CD4-positive, alpha-beta T cell treated with Interleukin-12 subunit alpha and Interleukin-12 subunit beta, for 1 hour (primary cell): Measurements from ENCODE around the gene CCDC33.

Source experiments
- DNase-seq: peaks from one replicate; pipeline ENCODE4 v3.0.0-alpha.2; 2020

CCDC33 gene

DNA sequence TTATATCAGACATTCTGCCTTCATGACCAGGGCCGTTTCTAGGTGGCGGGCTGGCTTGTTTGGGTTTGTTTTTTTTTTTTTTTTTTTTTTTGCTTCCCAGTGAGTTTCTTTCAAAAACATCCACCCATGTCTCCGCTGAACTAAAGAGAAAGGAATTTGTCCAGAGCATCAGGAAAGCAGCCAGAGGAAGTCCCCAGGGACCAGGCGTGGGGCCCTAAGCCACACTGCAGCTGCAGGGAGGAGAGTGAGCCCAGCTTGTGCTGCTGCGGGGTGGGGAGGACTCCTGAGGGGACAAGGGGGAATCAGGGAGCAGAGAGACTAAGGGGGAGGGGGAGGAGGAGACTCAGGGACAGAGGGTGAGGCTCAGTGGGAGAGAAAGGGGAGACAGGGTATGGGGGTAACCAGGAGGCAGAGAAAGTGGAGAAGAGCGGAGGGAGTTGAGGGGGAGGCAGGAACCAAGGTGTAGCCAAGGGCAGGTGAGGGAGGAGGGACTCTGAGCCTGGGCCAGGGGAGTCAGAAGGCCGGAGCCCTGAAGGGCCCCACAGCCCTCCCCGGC is 81.8 kb downstream of the CCDC33 start:
- DNase-seq, result no peak

DNA sequence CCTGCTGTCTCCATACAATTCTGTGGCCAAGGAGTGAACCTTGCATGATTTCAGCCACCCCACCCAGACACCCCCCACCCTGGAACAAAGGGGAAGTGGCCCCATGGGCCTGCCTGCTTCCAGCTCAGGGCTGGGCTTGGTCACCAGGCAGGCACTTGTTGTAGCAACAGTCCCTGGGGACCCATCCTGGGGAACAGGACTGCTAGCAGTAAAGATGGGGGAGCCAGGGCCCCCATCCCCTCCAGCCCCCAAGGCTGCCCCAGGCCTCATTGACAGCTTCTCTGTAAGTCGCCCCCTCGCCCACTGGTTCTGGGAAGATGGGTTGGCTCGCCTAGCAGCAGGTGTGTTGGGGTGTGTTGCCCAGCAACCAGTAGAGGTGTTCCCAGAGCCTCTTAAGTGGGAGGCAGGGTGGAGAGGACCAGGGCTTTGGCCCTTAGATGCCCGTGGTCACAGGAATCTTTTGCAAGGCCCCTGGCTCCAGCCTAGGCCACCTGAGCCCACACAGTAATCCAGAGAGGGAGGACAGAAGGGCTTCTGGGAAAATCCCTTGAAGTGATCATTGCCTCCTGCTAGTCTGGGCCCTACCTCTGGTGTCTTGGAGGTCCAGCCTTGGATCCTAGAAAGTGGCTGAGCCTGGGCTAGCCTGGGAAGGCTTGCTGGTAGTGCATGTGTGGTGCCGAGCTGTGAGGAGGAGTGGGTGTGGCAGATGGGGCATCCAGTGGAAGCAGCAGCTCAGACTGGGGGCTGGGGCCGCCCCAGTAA is 82.4 kb downstream of the CCDC33 start:
- DNase-seq, result no peak

DNA sequence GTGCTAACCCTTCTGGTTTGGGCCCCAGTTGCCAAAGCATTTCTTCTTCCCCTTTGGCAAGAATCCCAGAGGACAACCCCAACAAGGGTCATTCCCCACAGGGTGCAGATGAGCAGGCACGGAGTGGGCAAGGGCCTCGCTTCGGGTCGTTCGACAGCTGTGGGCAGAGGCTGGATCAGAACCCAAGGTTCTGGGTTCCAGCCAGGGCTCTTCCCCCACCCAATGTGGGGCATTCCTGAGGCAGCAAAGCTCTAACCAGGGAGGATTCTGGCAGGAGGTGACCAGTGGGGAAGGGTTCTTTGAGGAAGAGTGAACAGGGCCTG is 83.0 kb downstream of the CCDC33 start:
- no peak for DNase-seq

DNA sequence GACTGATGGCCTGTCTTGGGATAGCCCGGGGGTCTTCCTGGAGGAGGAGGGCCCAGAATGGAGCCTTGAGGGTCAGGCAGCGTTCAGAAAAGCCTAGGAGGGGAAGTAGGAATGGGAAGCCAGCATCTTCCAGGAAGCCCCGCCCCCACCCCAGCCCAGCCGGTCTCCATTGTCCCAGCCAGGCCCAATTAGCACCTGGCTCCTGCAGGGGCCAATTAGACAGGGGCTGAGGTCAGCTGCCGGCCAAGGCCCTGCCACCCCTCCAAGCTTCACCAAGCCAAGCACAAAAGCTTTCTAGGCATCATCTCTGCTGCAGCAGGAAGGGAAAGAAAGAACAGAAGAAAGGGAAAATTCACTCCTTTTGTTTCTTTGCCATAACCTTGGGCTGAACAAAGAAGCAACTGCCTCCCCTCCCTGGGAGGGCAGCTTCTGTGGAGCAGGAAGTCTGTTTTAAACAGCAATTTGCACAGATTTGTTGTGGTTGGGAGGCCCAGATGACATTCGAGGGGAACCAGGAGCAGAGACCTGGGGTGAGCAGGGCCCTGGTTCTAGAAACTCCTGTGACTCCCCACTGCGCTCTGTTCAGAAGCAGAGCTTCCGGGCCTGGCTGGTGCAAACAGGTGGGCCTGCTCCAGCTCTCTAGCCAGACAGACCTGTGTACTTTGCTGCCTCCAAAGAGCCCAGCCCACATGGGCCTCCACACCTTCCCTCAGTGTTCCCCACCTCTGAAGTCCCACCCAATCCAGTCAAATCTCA is 83.6 kb downstream of the CCDC33 start:
- DNase-seq, result no peak

DNA sequence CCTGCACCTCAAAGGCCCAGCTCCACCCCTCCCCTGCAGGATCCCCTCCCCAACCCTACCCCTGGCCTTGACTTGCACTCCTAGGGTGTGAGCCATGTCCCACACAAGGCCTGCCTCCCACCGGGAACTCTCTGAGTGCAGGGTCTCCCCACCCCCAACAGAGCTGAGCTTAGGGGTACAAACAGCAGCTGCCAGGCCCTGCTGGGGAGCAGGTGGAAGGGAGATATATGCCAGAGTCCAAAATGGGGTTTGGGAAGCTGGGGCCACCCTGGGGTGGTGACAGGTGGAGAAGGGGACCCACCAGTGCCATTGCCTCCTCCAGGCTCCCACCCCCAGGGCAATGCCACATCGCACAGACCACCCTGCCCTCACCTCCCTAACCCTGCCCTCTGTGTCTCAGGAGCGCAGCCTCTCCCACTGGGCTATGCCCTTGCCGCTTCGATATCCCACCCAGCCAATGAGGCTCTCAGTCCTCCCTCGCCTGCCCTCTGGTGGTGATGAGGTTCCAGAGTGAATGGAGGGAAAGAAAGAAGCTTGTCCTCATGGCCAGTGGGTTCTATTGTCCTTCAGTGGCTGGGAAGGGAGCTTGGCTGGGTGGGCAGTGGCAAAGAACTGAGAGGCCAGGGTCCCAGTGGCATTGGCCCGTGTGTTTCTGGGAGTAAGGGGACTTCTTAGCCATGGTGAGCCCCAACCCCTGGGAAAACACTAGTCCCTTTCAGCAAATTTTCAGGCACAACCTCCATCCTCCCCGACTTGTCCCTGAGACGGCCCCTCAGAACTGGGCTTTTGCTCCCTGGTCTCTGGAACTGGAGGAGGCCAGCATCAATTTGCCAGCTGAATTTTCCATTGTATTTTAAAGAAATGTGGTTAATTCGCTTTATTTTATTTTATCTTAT is 84.5 kb downstream of the CCDC33 start:
- DNase-seq, result no peak

DNA sequence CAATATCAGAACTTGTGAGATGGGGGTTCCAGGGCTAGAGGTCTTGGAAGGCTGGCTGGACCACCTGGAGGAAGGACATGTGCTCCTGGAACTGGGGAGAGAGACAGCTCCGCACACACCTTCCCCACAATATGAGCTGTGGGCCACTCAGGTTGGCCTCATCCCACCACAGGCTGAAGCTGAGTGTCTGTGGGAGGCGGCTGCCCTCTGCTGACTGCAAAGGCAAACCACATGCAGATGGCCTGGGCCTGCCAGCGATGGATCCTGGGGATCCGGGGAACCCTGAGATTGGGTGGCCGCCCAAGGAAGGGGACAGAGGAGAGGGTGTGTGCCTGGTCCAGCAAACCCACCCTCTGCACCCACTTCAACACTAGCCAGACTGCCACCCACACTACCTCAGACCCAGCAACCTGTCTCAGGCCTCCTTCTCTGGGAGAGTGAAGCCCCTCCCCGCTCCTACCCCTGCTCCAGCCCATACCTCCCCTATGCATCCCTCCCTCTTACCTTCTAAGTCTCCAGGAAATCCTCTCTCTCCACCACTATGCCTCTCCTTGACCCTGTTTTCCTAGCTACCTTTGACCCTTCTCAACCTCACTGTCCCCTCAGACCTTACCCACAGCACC is 86.5 kb downstream of the CCDC33 start:
- DNase-seq, result peak; percentile 59

DNA sequence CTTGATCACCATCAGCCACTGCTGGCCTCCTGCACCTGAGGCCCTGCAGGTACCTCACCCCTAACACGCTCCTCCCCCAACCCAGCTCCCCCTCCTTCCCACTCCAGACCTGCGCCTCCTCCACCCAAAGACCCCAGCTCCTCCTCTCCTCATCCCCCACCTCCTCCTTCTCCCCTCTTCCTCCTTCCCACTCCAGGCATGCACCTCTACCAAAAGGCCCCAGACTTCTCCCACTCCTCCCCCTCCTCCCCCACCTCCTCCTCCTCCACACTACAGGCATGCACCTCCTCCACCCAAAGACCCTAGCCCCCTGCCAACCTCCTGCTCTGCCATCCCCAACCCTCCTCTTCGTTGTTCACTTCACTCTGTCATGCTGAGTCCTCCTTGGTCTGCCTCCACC is 88.6 kb downstream of the CCDC33 start:
- no peak for DNase-seq

DNA sequence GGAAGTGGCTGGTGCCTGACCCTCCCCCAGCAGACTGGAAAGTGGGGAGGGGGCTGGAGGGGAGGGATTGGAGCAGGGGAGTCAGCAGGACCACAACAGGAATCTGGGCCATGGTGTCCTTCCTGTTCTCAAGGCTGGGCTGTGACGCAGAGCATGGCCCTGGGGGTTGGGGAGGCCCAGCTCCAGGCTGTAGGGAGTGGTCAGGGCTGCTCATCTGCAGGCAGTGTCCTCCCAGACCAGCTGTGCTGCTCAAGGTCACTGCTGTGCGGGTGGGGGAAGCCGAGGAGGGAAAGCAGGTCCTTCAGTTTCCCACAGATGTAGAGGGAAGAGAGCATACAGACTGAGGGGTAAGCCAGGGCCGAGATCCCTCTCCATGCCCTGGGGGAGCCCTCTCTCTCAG is 90.6 kb downstream of the CCDC33 start:
- DNase-seq, result no peak

DNA sequence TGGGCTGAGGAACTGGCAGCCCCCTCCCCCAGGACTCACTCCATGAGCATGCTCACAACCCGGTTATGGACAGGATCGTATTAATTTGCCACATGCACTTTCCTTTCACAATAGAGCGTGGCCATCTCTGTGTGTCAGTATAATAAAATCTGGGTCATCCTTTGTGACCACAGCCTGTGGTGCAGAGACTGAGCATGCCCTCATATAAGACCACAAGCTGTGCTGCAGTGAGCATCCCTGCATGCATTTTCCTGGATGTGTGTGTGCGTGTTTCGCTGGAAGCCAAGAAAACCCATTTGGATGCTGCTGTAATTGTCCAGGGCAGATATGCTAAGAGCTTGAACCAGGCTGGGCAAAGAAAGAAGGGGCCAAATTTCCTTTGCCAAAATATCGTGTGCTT is 91.6 kb downstream of the CCDC33 start:
- DNase-seq, result no peak

DNA sequence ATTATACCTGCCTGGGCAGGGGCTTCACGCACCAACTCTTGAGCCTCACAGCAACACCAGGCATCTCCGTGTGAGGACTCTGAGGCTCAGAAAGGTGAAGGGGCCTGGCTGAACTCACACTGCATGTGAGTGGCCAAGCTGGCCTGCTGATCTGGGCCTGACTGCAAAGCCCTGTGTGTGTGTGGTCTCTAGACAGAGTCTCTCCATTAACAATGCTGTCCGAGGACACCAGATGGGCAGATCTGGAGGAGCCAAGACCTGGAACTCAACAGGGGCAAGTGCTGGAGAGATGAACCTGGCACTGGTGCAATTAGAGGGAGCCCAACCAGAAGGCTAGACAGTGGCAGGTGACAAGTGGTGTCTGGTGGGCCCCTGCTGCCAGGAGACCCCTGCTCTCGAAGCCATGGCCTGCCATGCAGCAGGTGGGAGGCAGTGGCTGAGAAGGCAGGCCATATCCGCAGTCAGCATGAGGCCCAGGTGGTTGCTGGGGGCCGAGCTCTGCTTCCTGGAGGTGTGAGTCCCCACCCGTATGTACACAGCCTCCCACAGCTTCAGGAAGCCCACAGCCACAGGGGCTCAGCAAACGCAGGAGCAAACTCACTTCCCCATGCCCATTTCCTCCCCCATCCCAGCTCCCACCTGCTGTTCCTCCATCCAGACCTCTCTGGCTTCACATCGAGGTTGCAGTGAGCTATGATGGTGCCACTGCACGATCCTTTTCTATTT is 92.4 kb downstream of the CCDC33 start:
- no peak for DNase-seq

DNA sequence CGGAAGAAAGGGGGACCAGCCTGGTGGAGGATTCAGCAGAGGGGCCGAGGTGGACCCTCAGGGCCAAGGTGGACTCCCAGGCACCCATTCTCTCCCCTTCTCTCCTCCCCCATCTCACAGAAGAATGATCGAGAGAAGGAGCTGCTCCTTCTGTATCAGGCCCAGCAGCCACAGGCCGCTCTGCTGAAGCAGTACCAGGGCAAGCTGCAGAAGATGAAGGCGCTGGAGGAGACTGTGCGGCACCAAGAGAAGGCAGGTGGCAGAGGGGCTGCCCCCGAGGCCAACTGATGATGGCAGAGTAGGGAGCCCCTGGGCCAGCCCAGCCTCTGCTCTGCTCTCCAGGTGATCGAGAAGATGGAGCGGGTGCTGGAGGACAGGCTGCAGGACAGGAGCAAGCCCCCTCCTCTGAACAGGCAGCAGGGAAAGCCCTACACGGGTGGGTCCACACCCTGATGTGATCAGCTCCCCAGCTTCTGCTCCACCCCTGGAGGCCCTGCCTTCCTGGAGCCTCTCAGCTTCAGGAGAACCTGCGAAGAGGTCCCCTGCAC is 94.8 kb downstream of the CCDC33 start:
- no peak for DNase-seq

DNA sequence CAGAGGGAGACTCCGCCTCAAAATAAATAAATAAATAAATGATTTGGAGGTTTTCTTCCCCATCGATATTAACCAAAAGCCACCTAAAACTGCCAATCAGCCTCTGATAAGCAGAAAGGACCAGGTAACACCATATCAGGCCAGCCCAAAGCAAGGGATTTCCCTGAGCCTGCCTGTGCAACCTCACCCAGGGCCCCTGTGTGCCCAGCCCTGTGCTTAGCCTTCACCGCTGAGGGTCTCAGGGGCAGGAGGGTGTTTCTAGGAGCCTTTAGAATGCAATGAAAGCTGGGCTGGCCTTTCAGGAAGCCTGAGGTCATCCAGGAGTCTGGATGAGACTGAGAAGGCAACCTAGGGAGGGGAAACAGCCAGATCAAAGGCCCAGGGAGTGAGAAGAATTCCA is 95.9 kb downstream of the CCDC33 start:
- DNase-seq, result no peak

DNA sequence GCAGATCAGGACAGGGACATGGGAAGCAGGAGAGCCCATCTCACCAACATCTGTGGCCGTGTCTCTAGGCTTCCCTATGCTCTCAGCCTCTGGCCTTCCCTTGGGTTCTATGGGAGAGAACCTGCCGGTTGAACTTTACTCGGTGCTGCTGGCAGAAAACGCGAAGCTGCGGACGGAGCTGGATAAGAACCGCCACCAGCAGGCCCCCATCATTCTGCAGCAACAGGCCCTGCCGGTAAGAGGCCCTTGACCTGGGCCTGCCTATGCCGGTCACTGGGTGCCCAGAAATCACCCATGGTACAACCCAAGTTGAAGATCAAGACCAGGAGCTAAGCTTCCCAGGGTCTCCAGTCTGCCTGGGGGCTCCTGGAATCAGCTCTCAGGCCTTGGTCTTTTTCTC is 96.5 kb downstream of the CCDC33 start:
- DNase-seq, result no peak

DNA sequence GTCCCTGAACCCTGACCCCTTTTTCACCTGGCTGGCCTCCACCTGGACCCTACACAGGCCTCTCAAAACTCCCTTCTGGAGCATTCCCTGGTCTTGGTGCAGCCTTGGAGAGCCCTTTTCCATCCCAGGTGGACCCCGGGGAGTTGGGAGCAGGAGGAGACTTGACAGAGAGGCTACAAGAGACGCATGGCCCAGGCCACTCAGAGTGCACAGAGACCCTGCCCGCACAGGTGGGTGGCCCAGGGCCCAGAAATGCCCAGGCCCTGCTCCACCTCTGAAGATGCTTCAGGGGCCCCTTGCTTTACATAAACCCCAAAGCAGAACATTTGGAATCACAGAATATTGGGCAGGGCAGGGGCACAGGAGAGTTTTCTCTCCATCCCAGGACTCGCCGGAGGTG is 97.0 kb downstream of the CCDC33 start:
- DNase-seq, result no peak

DNA sequence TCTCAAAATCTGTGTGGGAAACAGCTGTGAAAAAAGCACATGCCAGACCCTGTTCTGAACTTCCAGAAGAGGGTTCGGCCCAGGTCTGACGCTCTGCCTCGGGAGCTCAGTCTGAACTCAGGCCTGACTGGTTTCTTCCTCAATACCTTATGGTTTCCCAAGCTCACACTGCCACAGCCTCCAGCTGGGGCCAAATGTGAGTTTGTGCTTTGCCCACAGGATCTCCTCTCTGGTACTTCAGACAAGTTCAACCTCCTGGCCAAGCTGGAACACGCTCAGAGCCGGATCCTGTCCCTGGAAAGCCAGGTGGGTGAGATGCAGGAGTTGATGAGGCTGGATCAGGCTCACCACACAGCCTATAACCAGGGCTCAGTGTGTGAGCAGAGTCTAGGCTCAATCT is 97.5 kb downstream of the CCDC33 start:
- no peak for DNase-seq

DNA sequence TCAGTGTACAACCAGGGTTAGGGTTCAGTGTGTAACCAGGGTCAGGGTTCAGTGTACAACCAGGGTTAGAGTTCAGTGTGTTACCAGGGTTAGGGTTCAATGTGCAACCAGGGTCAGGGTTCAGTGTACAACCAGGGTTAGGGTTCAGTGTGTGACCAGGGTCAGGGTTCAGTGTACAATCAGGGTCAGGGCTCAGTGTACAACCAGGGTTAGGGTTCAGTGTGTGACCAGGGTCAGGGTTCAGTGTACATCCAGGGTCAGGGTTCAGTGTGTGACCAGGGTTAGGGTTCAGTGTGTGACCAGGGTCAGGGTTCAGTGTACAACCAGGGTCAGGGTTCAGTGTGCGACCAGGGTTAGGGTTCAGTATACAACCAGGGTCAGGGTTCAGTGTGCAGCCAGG is 98.0 kb downstream of the CCDC33 start:
- no peak for DNase-seq

DNA sequence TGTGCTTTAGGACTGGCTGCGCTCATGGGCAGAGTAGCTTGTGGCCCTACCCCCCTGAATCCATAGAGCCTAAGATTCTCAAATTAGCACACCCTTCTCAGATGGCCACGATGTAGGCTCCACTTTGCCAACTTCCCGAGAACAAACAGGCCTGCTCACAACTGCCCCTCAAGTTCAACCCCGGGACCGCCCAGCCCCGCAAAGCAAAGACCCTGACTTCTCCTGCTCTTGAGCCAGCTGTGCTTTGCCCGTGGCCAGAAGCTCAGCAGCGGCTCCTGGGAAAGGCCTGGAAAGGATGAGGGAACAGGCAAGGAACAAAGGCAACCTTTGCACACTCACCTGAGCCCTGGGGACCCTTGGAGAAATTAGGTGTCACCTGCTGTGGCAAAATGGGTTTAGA is 99.3 kb downstream of the CCDC33 start:
- DNase-seq, result no peak

DNA sequence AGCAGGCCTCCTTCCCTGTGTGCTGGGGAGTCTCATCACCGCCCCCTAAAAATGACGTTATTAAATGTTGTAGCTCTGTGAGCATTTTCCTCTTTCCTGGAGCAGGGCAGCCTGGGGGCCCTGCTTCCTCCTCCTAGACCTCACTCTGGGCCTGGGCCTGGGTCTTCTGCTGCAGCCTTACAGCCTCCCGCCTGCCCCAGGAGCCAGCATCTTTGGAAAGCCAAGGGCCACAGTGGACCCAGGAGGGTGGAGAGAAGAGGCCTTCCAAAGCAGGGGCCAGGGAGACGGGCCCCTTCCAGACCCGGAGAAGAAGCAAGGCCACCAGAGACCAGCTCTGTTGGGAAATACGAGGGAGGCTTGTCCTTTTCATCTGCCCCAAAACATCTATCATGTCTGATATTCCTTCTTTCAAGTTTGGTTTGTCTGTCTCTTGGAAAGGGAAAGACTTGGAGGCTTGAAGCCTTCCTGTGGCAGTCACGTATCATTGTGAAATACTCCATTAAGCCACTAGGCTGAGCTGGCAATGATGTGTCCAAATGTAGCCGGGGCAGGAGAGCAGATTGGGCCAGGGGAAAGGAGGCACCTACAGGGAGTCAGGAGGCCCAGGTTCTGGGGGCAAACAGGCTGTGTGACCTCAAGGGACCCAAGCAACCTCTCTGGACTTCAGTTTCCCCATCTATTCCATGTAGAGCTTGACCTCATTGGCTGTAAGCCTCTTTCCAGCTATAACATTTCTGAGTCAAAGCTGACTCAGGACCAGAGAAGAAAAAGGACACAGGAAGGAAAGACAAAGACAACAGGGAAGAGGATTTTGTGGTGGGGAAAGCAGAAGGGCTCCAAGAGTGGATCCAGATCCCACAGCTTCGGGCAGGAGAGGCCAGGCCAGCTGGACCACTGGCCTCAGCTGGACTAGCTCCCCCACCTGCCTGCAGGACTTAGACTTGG is 100.2 kb downstream of the CCDC33 start:
- no peak for DNase-seq

DNA sequence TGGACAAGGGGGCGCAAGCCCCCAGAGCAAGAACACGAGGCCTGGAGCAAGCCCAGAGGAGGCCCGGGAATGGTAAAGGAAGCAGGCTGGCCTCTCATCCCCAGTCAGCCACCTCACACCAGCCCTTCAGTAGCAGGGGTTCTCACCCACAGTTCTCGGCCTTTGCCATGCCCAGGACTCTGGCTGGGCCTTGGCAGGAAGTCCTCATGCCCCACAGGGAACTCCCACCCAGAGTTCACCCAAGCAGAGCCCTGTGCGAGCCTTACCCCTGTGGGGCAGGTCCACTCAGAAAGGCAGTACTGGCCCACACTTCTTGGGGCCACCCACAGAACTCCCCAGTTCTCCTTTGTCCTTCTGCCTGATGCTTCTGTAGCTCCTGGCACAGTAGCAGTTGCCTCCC is 101.0 kb downstream of the CCDC33 start:
- DNase-seq, result no peak

DNA sequence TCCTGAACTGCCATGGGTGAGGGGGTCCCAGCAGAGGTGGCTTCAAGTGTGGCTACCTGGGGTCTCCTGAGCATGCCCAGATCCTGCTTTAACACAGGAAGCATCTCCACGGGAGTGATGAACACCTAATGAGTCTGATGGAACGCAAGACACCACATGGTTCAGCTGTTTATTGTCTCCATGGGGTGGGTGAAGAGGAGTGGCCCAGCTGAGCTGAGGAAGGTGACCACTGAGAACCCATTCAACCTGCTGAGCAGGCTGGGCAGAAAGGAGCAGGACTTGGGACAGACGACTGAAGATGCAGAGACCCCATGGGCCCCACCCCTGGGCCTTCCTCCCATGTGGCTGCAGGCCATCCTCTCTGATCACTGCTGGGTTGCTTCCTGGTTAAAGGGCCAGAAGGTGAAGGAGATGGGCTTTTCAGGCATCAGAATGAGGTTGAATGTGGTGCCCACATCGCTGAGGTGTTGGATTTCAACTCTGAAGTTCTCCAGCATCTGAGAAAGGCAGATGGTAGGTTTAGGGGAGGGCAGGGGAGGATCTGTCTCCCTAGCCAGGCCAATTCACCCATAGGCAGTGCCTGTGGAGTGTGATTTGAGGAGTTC is 101.6 kb downstream of the CCDC33 start:
- no peak for DNase-seq
